Neural cell (in vitro differentiated cells): Measurements from ENCODE around the gene FAM83F. TPM values are rescaled to one million over a fixed set of nuclear protein-coding genes. Genes with fewer than 3 reads are reported as not detected.

Experiments
- H2AFZ ChIP-seq: fragments of 200-600, 300-800 bp; sonication (generic), shearing (Covaris generic); 2 replicates; pipeline ENCODE4 v1.6.0; 2014; ENCODE audit warnings: low read depth, mild to moderate bottlenecking, antibody characterized with exemption, low read length, moderate library complexity
- H3F3A ChIP-seq: fragments of 200-600 bp; shearing (Covaris generic); 2 replicates; pipeline ENCODE4 v1.6.1; 2016; ENCODE audit warnings: mild to moderate bottlenecking, moderate library complexity, mixed read lengths, antibody characterized with exemption, low read length; ENCODE audit not compliant: insufficient read depth, poor library complexity, severe bottlenecking
- H3K27ac ChIP-seq: fragments of 200-600, 300-800 bp; sonication (generic), shearing (Covaris generic); 2 replicates; pipeline ENCODE4 v1.5.1; 2014; ENCODE audit warnings: mild to moderate bottlenecking, low read length, moderate library complexity
- H3K27me3 ChIP-seq: fragments of 300-800, 200-600 bp; sonication (generic), shearing (Covaris generic); 2 replicates; pipeline ENCODE4 v1.6.0; 2014; ENCODE audit warnings: mild to moderate bottlenecking, low read depth, low read length, moderate library complexity; ENCODE audit not compliant: insufficient read depth
- H3K36me3 ChIP-seq: fragments of 300-800, 200-600 bp; sonication (generic), shearing (Covaris generic); 2 replicates; pipeline ENCODE4 v1.5.1; 2014; ENCODE audit warnings: mild to moderate bottlenecking, antibody characterized with exemption, low read length, moderate library complexity; ENCODE audit not compliant: insufficient read depth
- H3K4me2 ChIP-seq: fragments of 300-800, 200-600 bp; sonication (generic), shearing (Covaris generic); 2 replicates; pipeline ENCODE4 v1.6.0; 2014; ENCODE audit warnings: mild to moderate bottlenecking, low read length
- H3K4me3 ChIP-seq: fragments of 300-800, 200-600 bp; sonication (generic), shearing (Covaris generic); 2 replicates; pipeline ENCODE4 v1.5.1; 2014; ENCODE audit warnings: mild to moderate bottlenecking, low read length, moderate library complexity
- H3K79me2 ChIP-seq: fragments of 200-600 bp; shearing (Covaris generic); replicated peaks from 2 replicates; pipeline ENCODE4 v1.6.0; 2014; ENCODE audit warnings: mild to moderate bottlenecking, low read length, moderate library complexity; ENCODE audit not compliant: insufficient read depth
- H3K9ac ChIP-seq: fragments of 300-800, 200-600 bp; sonication (generic), shearing (Covaris generic); 2 replicates; pipeline ENCODE4 v1.6.1; 2016; ENCODE audit warnings: mild to moderate bottlenecking, low read length, mixed read lengths
- H3K9me2 ChIP-seq: fragments of 200-600 bp; shearing (Covaris generic); 2 replicates; pipeline ENCODE4 v1.6.1; 2016; ENCODE audit warnings: mild to moderate bottlenecking, low read length, mixed read lengths; ENCODE audit not compliant: insufficient read depth
- H3K9me3 ChIP-seq: fragments of 200-600, 300-800 bp; sonication (generic), shearing (Covaris generic); 2 replicates; pipeline ENCODE4 v1.6.1; 2016; ENCODE audit warnings: mild to moderate bottlenecking, mixed run types, low read length, moderate library complexity, mixed read lengths
- H4K20me1 ChIP-seq: fragments of 200-600 bp; shearing (Covaris generic); 2 replicates; pipeline ENCODE4 v1.6.1; 2016; ENCODE audit warnings: mild to moderate bottlenecking, mixed run types; ENCODE audit not compliant: insufficient read depth
- EP300 ChIP-seq: fragments of 450-650 bp; conservative IDR thresholded peaks from 2 replicates; pipeline ENCODE4 v1.6.1; 2014; ENCODE audit warnings: antibody characterized with exemption, mild to moderate bottlenecking, moderate library complexity; ENCODE audit not compliant: poor library complexity, severe bottlenecking
- EZH2 ChIP-seq: fragments of 200-600, 300-800 bp; shearing (Covaris generic), sonication (generic); IDR thresholded peaks from 2 replicates; pipeline ENCODE4 v1.6.1; 2014; ENCODE audit warnings: antibody characterized with exemption, low read length, borderline replicate concordance, mild to moderate bottlenecking; ENCODE audit not compliant: insufficient read depth, poor library complexity, severe bottlenecking
- MXI1 ChIP-seq: fragments of 450-650 bp; conservative IDR thresholded peaks from 2 replicates; pipeline ENCODE4 v1.6.1; 2014; ENCODE audit warnings: antibody characterized with exemption, mild to moderate bottlenecking; ENCODE audit not compliant: poor library complexity, severe bottlenecking
- POLR2AphosphoS5 ChIP-seq: IDR thresholded peaks from 2 replicates; pipeline ENCODE4 v1.6.1; 2012
- RAD21 ChIP-seq: fragments of 450-650 bp; conservative IDR thresholded peaks from 2 replicates; pipeline ENCODE4 v1.6.1; 2014; ENCODE audit warnings: antibody characterized with exemption, mild to moderate bottlenecking, moderate library complexity
- SMC3 ChIP-seq: fragments of 450-650 bp; conservative IDR thresholded peaks from 2 replicates; pipeline ENCODE4 v1.6.1; 2014; ENCODE audit warnings: antibody characterized with exemption, mild to moderate bottlenecking, moderate library complexity; ENCODE audit not compliant: poor library complexity
- TAF1 ChIP-seq: IDR thresholded peaks from 2 replicates; pipeline ENCODE4 v1.6.1; 2012; ENCODE audit warnings: low read depth
- polyA plus RNA-seq: library from polyadenylated mRNA; depleted of rRNA; stranded (reverse); fragments of >200 nt; gene quantifications from 2 replicates; pipeline ENCODE4 v1.2.3, GENCODE V29; 2014
- TF ChIP-seq, protein P1 (sequence below): fragments of 450-650 bp; IDR thresholded peaks from 2 replicates; pipeline ENCODE4 v1.5.1; 2014; ENCODE audit warnings: antibody characterized with exemption, mild to moderate bottlenecking, moderate library complexity; ENCODE audit not compliant: poor library complexity, severe bottlenecking
- TF ChIP-seq, protein P2 (sequence below): IDR thresholded peaks from 2 replicates; pipeline ENCODE4 v1.6.1; 2012; ENCODE audit warnings: borderline replicate concordance

Gene FAM83F
- polyA plus RNA-seq, 1 donor from 2014 or later, result 0.42 TPM

DNA sequence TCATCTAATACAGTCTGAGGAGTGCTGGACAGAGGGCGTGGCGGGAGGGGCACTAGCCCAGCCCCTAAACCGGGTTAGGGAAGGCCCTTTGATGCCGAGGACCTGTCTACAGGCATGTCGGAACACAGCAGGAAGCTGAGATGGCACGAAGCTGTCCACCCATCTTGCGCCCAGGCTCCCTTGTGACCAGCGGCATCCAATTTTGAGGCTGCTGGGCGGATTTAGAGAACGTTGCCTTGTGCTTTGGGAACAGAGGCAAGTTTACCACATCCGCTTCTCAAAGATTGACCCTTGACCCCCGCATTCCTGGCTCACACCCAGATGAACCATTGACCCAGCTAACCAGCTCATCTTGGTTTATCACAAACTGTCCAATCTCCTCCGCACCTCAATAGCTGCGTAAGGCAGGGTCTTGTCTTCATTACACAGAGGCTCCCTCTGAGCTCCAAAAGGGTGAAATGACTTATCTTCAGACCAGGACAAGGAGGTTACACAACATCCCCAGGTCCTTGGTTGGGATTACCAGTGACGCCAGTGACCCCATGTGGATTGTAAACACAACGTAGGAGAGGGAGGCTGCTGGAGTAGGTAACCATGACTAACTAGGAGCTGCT lies 4.5 kb downstream of the FAM83F start:
- no peak overlapping the region for H3K4me2 ChIP-seq
- no peaks in the 10 kb centered on the region for H3K9me2 ChIP-seq
- H3F3A ChIP-seq, result no peaks in the 10 kb centered on the region
- H3K27ac ChIP-seq, result no peak overlapping the region
- H3K79me2 ChIP-seq, result no peaks in the 10 kb centered on the region
- no peaks in the 10 kb centered on the region for H3K36me3 ChIP-seq
- TF ChIP-seq MXI1 (no peak), EP300 (no peak), RAD21 (no peak), POLR2AphosphoS5 (no peak), EZH2 (no peak), TAF1 (no peak), SMC3 (no peak)
- TF ChIP-seq, protein P1, sequence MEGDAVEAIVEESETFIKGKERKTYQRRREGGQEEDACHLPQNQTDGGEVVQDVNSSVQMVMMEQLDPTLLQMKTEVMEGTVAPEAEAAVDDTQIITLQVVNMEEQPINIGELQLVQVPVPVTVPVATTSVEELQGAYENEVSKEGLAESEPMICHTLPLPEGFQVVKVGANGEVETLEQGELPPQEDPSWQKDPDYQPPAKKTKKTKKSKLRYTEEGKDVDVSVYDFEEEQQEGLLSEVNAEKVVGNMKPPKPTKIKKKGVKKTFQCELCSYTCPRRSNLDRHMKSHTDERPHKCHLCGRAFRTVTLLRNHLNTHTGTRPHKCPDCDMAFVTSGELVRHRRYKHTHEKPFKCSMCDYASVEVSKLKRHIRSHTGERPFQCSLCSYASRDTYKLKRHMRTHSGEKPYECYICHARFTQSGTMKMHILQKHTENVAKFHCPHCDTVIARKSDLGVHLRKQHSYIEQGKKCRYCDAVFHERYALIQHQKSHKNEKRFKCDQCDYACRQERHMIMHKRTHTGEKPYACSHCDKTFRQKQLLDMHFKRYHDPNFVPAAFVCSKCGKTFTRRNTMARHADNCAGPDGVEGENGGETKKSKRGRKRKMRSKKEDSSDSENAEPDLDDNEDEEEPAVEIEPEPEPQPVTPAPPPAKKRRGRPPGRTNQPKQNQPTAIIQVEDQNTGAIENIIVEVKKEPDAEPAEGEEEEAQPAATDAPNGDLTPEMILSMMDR, result no peak
- TF ChIP-seq, protein P2, sequence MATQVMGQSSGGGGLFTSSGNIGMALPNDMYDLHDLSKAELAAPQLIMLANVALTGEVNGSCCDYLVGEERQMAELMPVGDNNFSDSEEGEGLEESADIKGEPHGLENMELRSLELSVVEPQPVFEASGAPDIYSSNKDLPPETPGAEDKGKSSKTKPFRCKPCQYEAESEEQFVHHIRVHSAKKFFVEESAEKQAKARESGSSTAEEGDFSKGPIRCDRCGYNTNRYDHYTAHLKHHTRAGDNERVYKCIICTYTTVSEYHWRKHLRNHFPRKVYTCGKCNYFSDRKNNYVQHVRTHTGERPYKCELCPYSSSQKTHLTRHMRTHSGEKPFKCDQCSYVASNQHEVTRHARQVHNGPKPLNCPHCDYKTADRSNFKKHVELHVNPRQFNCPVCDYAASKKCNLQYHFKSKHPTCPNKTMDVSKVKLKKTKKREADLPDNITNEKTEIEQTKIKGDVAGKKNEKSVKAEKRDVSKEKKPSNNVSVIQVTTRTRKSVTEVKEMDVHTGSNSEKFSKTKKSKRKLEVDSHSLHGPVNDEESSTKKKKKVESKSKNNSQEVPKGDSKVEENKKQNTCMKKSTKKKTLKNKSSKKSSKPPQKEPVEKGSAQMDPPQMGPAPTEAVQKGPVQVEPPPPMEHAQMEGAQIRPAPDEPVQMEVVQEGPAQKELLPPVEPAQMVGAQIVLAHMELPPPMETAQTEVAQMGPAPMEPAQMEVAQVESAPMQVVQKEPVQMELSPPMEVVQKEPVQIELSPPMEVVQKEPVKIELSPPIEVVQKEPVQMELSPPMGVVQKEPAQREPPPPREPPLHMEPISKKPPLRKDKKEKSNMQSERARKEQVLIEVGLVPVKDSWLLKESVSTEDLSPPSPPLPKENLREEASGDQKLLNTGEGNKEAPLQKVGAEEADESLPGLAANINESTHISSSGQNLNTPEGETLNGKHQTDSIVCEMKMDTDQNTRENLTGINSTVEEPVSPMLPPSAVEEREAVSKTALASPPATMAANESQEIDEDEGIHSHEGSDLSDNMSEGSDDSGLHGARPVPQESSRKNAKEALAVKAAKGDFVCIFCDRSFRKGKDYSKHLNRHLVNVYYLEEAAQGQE, result no peak
- no peak overlapping the region for H3K4me3 ChIP-seq
- H3K27me3 ChIP-seq, result peaks cover 19% of the 10 kb centered on the region
- no peaks in the 10 kb centered on the region for H3K9me3 ChIP-seq
- no peaks in the 10 kb centered on the region for H4K20me1 ChIP-seq
- no peak overlapping the region for H3K9ac ChIP-seq
- H2AFZ ChIP-seq, result no peak overlapping the region

DNA sequence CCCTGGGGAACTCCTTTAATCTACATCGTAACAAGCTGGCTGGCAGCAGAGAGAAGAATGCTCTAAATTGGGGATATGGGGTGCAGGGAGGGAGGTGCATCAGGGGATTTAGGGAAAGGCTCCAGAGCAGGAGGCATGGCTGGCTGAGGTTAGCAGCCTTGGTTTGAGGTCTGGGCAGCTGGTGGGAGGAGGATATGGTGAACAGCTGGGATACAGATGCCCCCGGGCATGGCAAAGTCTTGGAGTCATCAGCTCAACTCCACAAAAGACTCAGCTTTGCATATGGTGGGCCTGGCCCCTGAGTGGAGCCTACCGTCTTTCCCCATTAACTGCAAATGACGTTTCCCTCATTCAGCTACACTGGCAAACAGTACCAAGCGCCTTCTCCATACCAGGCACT lies 5.4 kb downstream of the FAM83F start:
- no peaks in the 10 kb centered on the region for H4K20me1 ChIP-seq
- no peaks in the 10 kb centered on the region for H3K9me3 ChIP-seq
- H3K9me2 ChIP-seq, result no peaks in the 10 kb centered on the region
- no peaks in the 10 kb centered on the region for H3K36me3 ChIP-seq
- H3F3A ChIP-seq, result no peaks in the 10 kb centered on the region
- H3K4me3 ChIP-seq, result no peak overlapping the region
- TF ChIP-seq RAD21 (no peak), POLR2AphosphoS5 (no peak), EP300 (no peak), MXI1 (no peak), TAF1 (no peak), SMC3 (no peak), EZH2 (no peak)
- TF ChIP-seq, protein P2, result no peak
- TF ChIP-seq, protein P1, result no peak
- no peak overlapping the region for H3K9ac ChIP-seq
- no peaks in the 10 kb centered on the region for H3K79me2 ChIP-seq
- no peak overlapping the region for H3K4me2 ChIP-seq
- no peak overlapping the region for H2AFZ ChIP-seq
- no peak overlapping the region for H3K27ac ChIP-seq
- peaks cover 16% of the 10 kb centered on the region for H3K27me3 ChIP-seq
